Suppressor macrophage (primary cell): ENCODE data around the gene PPFIBP1.

Source experiments
- DNase-seq, 4 experiments: peaks; one replicate each; pipeline ENCODE4 v3.0.0-alpha.2; 2020 to 2022
- total RNA-seq, 17 experiments: gene quantifications; one replicate each; lab custom pipeline; 2026; ENCODE audit warnings: mixed read lengths in 6 of 17, inconsistent platforms in 3 of 17; lab: John Stamatoyannopoulos, UW

Gene PPFIBP1
- 11.0 to 57.9 (median 28.4) reads per million in 17 experiments for total RNA-seq

DNA sequence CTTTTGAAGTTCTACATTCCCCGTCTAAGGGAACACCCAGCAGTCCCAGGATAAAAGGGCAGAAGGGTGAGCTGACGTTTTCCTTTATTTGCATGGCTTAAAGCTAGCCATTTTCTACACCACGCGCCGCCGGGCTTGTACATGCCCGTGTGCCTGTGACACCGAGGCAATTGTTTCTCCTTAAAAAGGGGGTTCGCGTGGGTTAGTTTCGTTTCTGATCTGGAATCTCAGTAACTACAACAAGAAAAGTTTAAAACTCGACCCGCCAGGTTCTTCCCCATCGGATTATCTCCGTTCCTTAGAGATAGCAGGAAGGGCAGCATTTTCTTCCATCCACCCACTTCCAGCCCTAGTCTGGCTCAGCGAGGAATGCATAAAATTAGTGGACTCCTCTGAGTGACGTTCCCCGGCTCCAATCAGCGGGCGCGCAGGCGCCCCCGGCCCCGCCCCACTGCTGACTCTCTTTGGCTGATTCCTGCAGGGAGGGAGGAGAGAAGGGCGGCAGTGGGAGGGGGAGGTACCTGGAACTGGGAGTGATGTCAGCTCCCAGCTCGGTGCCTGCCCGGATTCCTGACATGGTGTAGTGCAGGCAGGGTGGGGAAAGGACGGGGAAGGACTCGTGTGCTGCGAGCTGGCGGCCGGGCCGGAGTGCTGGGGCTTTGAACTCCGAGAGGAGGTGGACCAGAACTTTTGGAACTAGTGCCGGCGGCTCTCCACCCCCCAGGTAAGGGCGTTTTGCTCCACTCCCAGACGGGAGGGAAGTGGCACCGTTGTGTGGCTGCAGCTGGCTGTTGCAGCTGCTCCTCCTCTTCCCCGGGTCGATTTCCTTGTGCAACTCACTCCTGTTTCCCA lies at the start of gene PPFIBP1:
TSS of gene PPFIBP1 (plus strand) at position 565 of the 852 bp plus-strand sequence. CDS start 109,191 bp downstream, outside the sequence.
- peak; percentile 95 to 99 (median 96) for DNase-seq

DNA sequence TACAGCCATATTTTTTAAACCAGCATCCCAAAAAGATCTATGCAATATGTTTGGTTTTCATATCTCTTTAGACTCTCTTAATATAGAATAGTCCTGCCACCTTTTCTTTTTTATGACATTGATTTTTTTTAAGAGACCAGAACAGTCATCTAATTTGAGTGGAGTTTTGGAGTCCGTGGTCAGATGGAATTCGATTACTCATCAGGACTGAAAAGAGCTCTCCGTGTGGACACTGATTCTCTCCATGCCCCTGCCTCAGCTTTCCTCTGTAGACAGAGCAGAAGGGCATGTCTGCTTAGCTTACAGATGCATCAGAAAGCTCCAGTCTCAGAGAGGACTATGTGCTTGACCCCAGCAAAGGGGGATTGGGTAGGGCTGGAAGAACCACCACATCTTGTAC lies 49.7 kb upstream of the PPFIBP1 start:
- no peak for DNase-seq

DNA sequence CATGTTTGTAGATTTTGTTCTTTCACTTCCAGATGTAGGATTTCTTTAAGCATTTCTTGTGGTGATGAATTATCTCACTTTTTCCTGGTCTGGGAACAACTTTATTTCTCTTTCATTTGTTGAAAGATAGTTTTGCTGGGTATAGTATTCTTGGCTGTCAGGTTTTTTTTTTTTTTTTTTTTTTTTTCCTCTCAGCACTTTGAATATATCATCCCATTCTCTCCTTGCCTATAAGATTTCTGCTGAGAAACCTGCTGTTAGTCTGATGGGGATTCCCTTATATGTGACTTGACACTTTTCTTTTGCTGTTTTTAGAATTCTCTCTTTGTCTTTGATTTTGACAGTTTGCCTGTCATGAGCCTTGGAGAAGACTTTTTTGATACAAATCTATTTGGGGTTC lies 47.0 kb upstream of the PPFIBP1 start:
- no peak for DNase-seq

DNA sequence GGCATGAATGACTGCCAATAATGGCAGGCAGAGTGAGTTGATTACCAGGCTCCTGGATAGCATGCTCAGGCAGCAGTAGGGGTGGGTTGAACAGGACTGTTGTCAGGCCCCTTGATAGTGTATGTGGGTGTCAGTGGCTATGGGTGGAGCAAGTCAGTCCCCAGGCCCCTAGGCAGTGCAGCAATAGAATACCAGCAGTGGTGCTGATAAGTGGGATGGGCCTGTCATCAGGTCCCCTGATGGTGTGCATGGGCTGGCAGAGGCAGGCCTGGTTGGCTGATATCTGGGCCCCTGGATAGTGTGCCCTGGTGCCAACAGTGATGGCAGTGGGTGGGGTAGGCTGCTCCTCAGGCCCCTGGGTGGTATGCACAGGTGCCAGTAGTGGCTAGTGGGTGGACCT lies 45.1 kb upstream of the PPFIBP1 start:
- DNase-seq: no peak

DNA sequence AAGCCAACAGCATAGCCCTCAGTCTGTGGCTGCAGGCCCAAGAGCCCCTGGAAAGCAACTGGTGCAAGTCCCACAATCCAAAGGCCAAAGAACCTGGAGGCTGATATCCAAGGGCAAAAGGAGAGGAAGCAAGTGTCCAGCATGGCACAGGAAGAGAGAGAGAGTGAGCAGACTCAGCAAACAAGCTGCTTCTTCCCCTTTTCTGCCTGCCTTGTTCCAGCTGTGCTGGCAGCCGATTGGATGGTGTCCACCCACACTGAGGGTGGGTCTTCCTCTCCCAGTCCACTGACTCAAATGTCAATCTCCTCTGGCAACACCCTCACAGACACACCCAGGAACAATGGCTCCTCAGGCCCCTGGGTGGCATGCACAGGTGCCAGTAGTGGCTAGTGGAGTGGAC lies 44.0 kb upstream of the PPFIBP1 start:
- peak; percentile 15 to 70 (median 56) for DNase-seq

DNA sequence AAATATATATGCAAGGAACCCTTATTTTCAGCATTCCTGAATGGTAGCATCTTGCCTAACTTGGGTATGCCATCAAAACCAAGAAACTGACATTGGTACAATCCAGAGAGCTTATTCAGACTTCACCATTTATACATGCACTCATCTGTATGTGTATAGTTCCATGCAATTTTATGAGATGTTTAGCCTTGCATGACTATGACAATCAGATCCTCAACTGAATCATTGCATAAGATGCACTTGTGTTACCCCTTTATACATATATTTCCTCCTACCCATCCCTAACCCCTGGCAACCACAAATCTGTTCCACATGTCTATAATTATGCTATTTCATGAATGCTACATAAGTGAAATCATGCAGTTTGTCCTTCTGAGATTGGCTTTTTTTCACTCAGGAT lies 37.0 kb upstream of the PPFIBP1 start:
- no peak for DNase-seq

DNA sequence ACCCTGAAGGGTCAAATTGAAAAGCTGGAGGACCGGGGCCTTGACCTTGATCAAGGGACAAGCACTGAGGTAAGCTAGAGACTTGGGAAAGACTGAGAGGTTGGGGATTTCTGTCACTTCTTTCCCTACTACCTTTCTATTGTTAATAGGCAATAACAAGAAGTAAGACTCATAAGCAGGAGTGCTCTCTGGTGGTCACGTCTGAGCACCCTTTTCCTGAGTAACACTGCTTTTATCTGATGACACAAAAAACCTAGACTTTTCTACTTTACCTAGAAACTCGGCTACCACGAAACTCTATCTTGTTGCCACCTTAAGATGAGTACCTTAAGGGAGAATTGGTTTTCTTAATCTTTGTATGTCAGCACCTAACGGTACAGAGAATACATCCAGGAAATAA lies 35.5 kb upstream of the PPFIBP1 start:
- no peak for DNase-seq

DNA sequence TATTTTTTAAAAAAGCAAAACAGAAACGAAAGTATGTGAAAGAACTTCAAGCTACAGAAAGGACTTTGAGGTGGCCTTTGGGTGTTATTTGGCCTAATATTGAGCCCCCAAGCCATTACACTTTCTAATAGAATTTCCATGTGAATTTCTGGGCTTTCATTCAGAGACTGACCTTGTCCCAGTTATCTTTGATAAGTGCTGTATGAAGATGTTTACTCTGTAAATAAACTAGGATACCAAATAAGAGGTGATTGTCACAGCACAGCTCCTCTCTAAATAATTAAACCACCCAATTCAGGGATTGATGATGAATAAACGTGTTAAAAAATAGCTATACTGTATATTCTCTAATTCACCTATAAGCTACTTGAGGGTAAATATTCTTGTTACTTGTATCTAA lies 32.8 kb upstream of the PPFIBP1 start:
- DNase-seq: no peak

DNA sequence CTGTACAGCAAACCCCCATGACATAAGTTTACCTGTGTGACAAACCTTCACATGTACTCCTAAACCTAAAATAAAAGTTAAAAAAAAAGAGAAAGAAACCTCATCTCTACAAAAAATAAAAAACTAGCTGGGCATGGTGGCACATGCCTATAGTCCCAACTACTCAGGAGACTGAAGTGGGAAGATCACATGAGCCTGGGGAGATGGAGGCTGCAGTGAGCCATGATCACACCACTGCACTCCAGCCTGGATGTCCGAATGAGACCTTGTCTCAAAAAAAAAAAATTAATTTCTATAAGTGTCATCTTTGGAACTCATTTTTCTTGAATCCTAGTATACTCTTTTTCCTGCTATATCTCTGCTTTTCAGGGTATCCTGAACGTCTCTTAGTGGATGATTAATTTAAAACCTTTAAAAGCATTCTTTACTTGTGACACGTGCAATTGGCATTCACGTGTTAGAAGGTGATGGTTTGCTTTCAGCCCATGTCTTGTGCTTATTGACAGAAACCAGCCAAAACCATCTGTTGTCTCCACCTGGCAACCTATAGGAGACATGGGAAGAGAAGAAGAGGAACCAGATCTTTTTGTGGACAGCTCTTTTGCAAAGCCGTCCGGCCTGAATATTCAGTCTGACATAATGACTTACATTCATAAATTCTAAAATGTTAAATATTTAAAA lies 30.6 kb upstream of the PPFIBP1 start:
- peak in 1 of 4 experiments; percentile 4 for DNase-seq

DNA sequence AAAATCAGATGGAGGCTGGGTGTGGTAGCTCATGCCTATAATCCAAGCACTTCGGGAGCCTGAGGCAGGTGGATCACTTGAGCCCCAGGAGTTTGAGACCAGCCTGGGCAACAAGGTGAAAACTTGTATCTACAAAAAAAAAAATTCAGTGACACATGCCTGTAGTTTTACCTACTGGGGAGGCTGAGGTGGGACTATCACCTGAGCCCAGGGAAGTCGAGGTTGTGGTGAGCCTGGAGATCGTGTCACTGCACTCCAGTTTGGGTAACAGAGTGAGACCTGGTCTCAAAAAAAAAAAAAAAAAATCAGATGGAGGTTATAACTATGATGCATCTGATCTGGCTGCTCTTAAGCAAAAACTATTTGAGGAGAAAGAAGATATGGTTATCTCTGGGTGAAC lies 26.6 kb upstream of the PPFIBP1 start:
- no peak for DNase-seq

DNA sequence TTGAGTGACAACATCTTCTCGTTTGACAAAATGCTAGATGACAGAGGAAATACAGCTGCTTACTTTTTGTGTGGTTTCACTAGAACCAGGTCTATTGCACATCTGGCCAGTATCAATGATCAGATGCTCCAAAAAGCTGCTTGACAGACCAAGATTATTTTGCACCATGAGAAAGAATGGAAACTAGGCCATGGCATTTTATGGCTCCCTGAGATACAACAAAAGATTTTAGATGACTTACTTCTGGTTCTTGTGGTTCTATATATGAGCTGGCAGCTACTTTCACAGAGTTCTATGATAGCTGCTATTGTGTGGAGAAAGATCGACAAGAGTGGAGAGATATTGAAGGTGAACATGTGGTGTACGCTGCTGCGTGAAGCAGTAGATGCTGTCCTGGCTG lies 25.9 kb upstream of the PPFIBP1 start:
- DNase-seq: no peak

DNA sequence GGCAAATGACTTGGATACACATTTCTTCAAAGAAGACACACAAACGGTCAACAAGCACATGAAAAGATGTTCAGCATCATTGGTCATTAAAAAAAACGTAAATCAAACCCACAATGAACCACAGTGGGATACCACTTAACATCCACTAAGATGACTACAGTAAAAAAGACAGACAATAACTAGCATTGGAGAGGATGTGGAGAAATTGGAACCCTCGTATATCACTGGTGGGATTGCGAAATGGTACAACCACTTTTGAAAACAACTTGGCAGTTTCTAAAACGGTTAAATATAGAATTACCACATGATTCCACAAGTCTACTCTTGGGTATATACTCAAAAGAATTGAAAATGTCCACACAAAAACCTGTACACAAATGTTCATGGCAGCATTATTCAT lies 25.2 kb upstream of the PPFIBP1 start:
- no peak for DNase-seq

DNA sequence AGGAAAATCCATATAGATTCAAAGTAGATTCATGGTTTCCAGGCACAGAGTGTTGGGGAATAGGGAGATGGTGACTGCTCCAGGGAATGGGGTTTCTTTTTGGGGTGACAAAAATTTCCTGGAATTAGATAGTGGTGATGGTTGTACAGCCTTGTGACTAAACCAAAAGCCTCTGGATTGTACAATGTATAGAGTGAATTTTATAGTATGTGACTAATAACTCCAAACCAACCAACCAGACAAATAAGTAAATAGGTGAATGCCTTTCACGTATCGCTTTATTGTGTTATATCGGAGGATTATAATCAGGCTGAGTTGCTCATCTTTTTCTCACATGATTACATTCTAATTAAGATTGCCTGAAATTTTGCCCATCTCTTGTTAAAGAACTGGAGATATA lies 24.6 kb upstream of the PPFIBP1 start:
- DNase-seq: no peak

DNA sequence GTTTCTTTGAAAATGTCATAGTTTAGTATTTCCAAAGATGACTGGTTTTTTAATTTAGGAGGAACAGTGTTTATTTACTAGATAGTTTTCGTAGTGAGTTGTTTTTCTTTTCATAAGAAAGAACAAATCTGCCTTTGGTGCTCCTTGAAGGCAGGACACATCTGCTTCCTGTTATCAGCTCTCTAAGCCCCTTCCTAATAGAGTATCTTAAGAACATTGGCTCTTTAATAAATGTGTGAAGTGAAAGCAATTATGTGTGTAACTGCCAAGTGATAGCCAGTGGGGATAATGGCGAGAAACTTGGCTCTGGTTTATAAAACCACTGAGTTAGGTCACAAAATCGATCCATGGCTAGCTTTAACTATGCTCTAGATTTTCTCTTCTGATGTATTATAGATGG lies 23.5 kb upstream of the PPFIBP1 start:
- no peak for DNase-seq

DNA sequence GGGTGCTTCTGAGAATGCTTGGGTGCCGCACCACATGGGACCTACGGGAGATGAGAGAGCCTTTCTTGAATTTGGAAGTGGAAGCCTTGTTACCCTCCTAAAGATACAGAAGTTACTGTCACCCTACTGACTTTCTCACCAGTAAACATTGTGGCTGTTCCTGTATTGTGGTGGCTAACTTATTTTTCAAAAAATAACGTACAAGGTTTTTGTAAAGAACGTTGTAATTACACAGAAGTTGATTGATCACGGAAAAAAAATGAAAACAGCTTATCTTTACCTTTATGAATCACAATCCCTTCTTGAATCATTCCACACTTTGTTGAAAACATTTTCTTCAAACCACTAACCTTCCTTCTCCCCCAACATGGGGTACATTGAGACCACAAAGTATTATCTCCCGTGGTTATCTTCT lies 22.0 kb upstream of the PPFIBP1 start:
- no peak for DNase-seq

DNA sequence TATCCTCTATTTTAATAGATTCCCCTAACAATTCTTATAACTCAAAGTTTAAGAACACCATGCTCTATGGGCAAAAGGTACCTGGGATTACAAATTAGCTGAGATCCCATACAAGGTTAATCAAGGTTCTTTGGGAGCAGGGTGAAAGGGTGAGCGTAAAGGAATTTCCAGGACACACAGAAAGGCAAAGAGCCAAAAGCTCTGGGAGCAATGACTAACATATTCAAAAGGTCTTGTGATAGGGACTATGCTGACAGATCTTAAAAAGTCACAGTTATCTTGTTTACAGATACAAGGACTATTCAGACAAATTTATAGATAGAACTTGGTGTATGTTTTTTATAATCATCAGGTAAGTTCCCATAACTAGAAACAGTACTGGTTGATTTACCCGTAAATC lies 19.5 kb upstream of the PPFIBP1 start:
- DNase-seq: no peak

DNA sequence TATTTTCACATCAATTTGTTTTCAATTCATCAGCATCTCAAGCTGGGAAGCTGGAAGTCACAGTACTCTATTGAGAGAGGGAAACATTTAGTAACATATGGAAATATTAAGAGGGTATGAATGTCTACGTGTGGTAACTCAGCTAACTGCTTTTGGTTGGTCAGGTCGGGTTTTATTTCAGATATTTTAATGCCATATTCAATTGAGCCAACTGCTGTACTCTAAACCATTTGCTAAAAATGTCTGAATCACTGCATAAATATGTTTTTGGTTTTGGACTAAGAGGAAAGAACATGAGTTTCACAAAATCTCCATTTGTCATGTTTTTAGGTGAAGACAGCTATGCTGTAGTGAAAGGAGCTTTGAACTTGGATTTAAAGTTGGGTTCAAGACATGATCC lies 18.9 kb upstream of the PPFIBP1 start:
- DNase-seq: no peak

DNA sequence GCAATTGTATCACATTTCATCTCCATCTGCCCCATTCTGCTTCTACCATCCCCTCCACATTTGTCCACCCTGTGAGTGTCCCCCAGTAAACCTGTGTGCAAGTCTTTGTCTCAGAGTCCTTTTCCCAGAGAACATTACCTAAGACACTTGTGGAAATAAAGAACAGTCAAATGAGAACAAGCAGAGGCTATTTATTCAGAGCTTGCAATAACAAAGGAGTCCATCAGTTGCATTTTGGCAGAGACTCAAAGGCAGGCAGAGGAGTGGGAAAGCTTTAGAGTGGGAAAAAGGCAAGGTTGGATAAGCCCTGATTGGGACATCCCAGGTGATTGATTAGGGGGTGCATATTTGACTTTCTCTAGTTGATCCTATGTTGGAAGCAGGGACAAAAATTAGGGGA lies 18.2 kb upstream of the PPFIBP1 start:
- no peak for DNase-seq

DNA sequence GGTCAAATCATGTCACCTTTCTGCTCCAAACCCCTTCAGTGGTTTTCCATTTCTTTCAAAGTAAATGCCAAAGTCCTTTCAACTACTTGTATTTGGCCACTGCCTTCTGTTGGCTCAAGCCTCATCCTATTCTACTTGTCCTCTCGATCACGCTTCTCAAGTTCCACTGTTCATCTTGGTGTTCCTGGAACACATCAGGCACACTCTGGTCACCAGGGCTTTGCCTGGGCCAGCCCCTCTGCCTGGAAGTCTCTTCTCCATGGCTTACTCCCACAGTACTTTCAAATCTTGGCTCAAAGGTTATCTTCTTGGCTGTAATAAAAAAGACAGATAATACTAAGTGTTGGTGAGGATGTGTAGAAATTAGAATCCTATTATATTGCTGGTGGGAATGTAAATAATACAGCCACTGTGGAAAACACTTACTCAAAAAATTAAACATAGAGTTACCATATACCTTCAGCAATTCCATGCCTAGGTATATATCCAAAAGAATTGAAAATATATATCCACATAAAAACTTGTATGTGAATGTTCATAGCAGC lies 17.3 kb upstream of the PPFIBP1 start:
- DNase-seq: no peak

DNA sequence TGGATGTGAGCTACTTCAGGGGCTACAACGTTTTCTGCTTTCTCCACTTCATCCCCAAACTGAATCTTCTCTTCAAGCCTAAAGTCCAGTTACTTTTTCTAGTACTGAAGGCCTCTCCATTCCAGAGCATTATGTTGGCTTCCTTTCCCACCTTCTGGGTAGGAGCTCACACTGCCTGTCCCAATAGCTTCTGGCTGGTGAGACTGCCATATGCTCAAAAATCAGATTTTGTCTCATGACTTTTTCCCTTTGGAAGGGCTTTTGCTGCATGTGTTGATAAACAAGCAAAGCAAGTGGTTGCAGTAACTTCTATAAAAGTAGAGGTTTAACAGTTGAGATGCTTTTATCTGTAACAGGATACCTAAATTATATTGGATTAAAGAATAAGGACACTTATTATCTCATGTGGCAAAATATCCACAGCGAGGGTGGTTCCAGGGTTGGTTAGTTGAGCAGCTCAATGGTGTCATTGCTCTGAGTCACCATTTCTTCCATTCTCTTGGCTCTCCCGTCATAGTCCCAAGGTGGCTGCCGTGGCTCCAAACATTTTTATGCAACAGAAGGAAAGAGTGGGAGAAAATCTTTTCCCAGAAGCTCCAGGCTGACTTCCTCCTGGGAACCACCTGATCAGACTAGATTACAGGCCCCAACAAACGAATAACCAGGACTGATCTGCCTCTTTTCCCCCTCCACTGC lies 15.1 kb upstream of the PPFIBP1 start:
- DNase-seq: no peak

DNA sequence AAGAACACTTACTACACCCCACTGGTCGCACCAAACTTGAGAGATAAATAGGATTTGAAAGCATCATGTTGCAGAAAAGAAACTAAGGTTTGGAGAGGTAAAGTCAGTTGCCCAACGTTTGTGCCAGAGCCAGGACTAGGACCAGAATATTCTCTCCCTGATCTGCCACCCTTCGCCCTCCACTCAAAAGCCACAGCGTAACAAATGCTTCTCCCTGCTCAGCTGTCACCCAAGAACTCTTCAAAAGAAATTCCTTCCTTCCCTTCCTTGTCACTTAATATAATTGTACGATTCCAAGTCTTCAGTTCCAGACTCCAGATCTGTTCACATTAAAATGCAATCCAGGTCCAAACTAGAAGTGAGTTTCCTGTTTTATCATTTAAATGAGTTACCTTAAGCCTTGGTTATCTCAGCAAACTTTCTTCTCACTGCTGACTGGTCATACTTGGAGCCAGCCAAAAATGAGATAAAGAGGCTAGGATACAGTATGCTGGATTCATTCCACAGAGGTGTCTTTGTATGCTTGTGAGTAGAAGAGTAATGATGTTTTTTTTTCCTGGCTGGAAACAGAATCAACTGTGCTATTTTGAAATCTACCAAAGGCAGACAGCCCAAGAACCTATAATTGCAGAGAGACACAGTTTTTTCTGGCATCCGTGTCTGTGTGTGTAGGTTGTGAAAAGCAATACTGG lies 12.8 kb upstream of the PPFIBP1 start:
- no peak for DNase-seq

DNA sequence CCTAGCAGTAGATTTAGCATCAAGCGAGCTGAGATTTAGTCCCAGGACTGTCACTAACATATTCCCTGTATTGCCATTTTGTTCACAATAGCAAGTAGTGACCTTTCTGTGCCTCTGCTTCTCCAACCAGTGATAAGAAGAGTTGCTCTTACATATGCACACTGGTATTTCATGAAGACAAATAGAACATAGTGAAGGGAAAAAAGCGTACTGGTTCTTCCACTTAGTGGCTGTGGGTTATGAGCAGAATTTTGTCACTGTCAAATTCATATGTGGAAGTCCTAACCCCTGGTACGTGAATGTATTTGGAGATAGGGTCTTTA lies 12.3 kb upstream of the PPFIBP1 start:
- DNase-seq: no peak
